GM21737 (cell line): ENCODE results near the gene VPS16.

Source experiments
- ATAC-seq: cut with Tn5 transposase; IDR thresholded peaks from one replicate; pipeline ENCODE4 v1.9.1; 2021; ENCODE audit warnings: mild to moderate bottlenecking, moderate library complexity; ENCODE audit not compliant: unreplicated experiment

The VPS16 gene

DNA sequence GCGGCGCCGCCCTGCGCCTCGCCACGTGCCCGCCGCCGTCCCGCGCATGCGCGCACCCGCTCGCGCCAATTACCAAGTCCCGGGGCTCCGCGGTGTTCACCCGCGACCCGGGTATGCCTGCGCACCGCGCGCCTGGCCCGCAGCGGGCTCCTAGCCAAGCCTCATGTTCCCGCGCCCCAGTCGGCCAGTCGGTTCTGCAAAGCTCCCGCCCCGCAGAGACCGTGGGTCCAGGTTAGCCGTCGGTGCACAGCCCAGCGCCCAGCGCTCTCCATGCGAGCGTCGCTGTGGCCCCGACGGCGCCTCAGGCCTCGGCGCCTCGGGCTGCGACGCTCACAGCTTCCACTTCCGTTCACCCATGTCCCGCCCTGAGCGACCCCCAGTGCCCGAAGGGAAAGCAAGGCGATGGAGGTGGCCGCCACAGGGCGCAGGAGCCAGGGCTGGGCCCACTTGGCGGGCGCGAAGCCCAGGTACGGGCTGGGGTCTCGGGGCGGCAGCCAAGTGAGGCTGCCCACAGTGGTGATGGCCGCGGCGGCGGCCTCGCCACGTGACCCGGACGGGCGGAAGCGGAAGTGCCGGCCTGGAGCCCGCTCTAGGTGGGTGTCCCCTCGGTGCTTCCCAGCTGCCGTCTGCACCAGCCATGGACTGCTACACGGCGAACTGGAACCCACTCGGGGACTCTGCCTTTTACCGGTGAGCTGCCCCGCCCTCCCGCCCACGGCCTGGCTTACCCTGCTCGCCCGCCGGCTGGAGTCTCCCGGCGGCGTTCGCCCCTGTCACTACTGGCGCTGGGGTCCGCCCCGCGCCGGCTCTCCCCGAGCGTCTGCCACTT lies at the start of gene VPS16, which contains the start of gene PCED1A:
Gene VPS16, plus strand, starts transcription at position 608 of the 829 bp plus-strand sequence. Its CDS starts 30 bp downstream, at position 638.
Gene PCED1A, minus strand, starts transcription at position 518 of the 829 bp plus-strand sequence. CDS start 743 bp downstream, outside the sequence.
- ATAC-seq, result peak; percentile 92

- ATAC-seq, result no peak
Observed at GRCh38 chr20:2793471-2793870, 47.1 kb upstream of the VPS16 start.

DNA sequence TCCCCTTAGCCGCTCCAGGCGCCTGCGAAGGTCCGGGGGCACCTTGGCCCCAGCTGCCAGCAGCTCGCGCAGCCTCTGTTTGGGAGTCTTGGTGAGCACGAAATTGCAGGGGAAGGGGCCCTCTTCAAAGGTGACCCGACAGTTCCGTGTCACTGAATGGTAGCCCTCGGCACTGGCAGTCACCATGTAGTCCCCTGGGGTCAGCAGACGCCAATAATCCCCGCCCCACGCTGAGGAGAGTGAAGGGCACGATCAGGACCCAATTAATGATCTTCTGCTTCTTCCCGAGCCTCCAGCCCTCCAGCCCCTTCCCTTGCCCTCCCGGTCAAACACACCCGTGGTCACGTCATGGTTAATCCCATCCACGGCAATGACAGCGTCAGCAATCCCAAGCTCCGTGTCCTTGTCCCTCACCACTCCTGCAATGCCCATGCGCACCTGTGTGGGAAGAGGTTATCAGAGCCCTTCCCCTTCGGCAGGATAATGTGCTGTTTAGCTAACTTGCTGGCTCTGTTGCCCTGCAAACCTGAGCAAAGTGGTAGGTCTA lies 46.3 kb upstream of the VPS16 start:
- no peak for ATAC-seq

- ATAC-seq, result no peak
Observed at GRCh38 chr20:2794866-2795447, 45.6 kb upstream of the VPS16 start.

GRCh38 chr20:2795451-2795850 lies 45.1 kb upstream of the VPS16 start:
- no peak for ATAC-seq

- no peak for ATAC-seq
Observed at GRCh38 chr20:2796011-2796660, 44.4 kb upstream of the VPS16 start.

DNA sequence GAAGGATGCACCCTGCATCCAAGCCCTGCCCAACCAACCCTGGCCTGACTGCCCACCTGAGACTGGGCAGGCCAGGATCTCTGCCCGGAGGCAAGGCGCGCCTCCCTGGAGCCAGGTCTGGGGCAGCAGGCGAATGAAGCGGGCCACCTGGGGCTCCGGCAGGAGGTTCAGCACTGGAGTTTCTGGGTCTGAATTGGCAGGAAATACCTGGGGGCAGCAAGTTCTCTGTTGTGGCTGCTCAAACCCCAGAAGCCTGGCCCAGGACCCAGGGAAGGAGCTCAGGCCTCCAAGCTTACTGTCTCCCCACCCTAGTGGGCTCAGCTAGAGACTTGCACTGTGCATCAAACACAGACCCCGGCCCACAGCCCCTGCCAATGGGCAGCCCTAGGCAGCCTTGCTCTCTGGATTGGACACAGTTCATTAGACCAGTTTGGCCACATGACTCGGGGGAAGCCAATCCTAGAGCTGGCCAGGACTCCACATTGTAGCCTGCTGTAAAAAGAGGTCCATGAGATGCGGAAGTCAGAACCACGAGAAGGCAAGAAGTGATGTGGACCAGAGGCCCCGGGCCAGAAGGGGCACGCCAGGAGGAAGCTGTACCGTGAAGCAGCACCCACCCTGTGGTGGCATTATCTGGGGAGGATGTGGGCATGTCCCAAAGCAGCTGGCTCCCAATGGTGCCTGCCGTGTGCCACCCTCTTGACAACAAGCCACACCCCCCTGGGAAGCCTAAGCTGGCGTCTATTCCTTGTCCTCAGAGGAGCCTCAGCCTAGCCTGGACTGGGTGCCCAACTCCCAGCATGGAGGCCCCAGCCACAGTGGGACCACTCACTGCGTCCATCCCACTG lies 43.2 kb upstream of the VPS16 start:
- no peak for ATAC-seq

DNA sequence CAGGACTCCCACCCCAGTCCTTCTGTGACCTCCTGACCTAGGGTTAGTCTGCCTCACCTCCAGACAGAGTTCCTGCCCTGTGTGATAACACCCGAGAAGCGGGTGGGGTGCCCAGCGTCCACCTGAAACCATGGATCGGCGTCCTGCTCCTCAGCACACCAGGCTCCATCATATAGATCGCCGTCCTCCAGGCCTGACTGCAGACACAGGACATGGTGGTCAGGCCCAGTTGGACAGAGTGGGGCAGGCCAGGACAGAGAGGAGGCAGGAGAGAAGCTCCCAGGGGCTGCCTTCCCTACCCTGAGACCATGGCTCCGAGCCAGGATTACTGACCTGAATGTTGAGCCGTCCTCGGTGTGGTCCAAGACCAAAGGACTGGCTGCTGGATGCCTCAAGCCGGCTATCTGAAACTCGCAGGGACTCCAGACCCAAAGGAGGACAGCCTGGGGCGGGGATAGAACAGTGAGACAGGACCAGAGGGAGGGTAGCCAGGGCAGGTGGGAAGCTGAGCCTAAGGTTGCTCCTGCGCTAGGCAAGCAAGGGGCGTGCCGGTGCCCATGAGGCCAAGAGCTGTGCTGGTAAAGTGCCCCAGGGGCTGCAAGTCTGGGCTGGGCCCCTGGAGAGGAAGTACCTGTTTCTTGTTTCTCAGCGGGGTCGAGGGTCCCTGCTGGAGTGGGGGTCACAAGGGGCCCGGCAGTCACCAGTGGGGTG lies 42.3 kb upstream of the VPS16 start:
- no peak for ATAC-seq

DNA sequence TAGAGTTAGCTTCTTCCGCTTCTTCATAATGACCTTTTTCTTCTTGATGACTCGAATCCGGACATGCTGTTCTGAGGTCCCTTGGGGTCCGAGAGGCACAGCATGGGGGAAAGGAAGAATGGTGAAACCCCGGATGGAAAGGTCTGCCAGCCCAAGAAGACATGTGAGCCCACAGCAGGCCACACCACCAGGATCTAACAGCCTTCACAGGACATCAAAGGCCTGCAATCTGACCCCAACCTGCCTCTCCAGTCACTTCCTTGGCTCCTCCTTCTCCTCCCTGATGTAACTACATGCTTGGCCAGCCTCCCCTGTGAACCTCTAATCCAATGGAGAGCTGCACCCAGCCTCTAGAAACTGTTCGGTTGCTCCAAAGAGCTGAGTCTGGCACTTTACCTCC lies 41.7 kb upstream of the VPS16 start:
- ATAC-seq, result no peak

- no peak for ATAC-seq
Observed at GRCh38 chr20:2799271-2799670, 41.3 kb upstream of the VPS16 start.

GRCh38 chr20:2799688-2800520 lies 40.6 kb upstream of the VPS16 start:
- peak; percentile 21 for ATAC-seq

GRCh38 chr20:2800521-2801285 lies 39.8 kb upstream of the VPS16 start, which contains the start of gene CPXM1:
Gene CPXM1, minus strand, starts transcription at chr20:2800627. Its CDS starts 55 bp downstream, at chr20:2800572.
- peak; percentile 52 for ATAC-seq

DNA sequence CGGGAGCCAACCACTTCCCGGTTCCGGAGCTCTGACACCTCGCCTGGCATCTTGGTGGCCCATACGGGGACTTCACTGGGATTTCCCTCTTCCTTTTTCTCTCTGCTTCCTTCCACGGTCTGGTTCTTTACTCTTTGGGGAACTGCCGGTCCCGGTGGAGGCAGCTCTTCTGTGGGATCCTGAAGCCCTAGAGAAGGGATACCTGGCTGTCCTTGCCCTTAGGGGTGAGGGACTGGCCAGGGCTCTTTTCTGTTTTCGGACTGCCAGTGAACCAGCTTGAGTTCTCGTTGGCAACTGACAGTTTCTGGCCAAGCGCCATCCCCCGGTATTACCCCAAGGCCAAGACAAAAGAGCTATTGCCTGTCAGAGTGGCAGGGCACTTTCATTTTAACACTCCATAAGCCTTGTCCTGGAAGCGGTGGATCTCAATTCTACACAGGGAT lies 39.2 kb upstream of the VPS16 start:
- ATAC-seq, result no peak

GRCh38 chr20:2804041-2804828 lies 36.3 kb upstream of the VPS16 start:
- no peak for ATAC-seq

- ATAC-seq, result no peak
Observed at GRCh38 chr20:2804852-2805688, 35.5 kb upstream of the VPS16 start.

- ATAC-seq, result no peak
Observed at GRCh38 chr20:2805689-2806350, 34.7 kb upstream of the VPS16 start.
